MV-4-11 (cell line): ENCODE measurements around the gene MROH8.
"Not testable (repeated sequence)": the region's sequence is repeated elsewhere in the genome, so short reads cannot be mapped to it uniquely, and the experiment has no call there.

Source experiments
- DNase-seq: peaks from one replicate; lab custom pipeline; 2025; lab: John Stamatoyannopoulos, UW

Gene MROH8

GRCh38 chr20:37154684-37155298 lies 24.6 kb downstream of the MROH8 start:
- no peak for DNase-seq

- peak; percentile 14 for DNase-seq
Observed at GRCh38 chr20:37152284-37152683, 27.1 kb downstream of the MROH8 start.

DNA sequence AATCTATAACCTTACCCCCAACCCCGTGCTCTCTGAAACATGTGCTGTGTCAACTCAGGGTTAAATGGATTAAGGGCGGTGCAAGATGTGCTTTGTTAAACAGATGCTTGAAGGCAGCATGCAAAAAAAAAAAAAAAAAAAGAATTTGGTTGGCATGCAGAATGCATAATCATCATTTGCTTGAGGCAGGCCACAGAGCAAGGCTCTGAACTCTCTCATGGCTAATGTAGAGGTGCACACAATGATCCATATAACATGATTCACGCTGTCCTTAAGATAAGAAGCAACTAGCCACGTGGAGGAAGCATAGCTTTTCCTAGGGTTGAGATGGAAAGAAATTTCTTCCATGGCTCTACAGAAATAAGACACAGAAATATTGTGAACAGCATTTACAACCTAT lies 27.8 kb downstream of the MROH8 start:
- no peak for DNase-seq

DNA sequence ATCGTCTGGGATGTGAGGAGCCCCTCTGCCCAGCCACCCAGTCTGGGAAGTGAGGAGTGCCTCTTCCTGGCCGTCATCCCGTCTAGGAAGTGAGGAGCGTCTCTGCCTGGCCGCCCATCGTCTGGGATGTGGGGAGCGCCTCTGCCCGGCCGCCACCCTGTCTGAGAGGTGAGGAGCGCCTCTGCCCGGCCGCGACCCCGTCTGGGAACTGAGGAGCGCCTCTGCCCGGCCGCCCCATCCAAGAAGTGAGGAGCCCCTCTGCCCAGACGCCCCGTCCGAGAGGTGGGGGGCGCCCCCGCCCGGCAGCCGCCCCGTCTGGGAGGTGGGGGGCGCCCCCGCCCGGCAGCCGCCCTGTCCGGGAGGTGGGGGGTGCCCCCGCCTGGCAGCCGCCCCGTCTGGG lies 28.5 kb downstream of the MROH8 start:
- not testable (repeated sequence) for DNase-seq

GRCh38 chr20:37147250-37147649 lies 32.1 kb downstream of the MROH8 start:
- DNase-seq: no peak

DNA sequence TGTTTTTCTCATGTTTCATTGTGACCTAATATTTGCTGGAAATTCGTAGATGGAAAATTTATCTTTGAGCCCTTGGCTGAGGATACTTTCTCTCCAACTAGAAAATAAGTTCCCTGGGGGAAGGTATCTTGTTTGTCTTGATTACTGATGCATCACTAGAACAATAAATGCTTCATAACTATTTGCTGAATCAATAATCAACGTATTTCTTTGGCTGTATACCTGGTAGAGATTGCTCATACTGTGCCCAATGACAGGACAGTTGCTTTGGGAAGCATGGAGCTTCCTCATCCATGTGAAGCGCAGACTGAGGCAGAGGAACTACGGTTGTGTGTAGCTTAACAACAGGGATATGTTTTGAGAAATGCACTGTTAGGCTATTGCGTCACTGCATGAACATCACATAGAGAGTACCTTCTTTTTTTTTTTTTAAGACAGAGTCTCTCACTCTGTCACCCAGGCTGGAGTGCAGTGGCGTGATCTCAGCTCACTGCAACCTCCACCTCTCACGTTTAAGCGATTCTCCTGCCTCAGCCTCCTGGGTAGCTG lies 34.4 kb downstream of the MROH8 start:
- peak; percentile 77 for DNase-seq

DNA sequence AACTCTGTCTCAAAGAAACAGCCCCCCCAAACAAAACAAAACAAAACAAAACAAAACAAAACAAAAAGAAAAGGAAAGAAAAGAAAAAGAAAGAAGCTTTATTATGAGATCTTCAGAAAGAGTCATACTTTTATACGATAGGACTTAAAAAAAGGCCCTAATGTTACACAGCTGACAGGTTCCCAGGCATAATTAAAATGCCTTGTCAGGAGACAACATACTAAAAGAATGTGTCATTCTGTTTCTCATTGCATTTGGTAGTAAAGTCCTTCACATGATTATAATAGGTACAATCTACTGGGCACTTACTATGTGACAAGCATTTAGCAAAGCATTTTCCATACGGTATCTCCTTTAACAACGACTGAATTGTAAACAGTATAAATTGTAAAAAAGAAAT lies 36.6 kb downstream of the MROH8 start:
- DNase-seq: no peak

- no peak for DNase-seq
Observed at GRCh38 chr20:37137547-37137946, 41.8 kb downstream of the MROH8 start.

GRCh38 chr20:37133952-37134351 lies 45.4 kb downstream of the MROH8 start:
- no peak for DNase-seq

DNA sequence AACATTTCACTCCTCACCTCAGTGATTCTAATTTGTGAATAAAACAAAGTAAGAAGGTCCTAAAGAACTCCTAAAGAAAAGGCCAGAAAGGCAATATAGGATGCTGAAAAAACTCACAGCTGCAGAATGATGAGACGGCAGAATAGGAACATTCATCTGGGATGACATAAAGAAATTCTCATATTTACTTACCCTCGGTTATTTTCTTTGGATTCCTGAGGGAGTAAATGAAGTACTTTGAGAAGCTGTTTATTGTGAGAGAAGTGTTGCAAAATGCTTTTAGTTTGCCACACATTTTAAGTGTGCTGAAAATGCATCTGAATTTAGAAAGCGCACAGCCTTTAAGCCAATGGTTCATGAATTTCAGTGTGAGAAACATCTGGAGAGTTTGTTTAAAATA lies 47.9 kb downstream of the MROH8 start:
- DNase-seq: no peak

DNA sequence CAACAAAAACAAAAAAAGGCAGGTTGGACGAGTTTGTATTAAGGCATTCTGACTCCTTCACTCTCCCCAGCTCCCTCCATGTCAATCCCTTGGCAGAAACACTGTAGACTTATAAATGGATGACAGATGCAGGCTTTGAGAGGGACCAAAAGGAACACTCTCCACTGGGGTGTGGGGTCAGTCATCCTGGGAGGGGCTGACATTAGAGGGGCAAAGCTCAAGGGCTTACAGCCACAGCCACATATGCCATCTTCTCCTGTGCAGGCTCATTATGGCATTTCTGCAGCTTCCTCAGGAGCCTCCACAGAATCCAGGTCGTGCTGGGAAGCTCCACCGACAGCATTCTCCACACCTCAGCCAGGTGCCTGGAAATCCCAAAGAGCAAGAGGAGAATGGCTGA lies 50.5 kb downstream of the MROH8 start:
- DNase-seq: no peak

DNA sequence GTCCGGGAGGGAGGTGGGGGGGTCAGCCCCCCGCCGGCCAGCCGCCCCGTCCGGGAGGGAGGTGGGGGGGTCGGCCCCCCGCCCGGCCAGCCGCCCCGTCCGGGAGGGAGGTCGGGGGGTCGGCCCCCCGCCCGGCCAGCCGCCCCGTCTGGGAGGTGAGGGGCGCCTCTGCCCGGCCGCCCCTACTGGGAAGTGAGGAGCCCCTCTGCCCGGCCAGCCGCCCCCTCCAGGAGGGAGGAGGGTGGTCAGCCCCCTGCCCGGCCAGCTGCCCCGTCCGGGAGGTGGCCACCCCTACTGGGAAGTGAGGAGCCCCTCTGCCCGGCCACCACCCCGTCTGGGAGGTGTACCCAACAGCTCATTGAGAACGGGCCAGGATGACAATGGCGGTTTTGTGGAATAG lies 53.1 kb downstream of the MROH8 start:
- not testable (repeated sequence) for DNase-seq

GRCh38 chr20:37123441-37123840 lies 55.9 kb downstream of the MROH8 start:
- DNase-seq: peak; percentile 84

DNA sequence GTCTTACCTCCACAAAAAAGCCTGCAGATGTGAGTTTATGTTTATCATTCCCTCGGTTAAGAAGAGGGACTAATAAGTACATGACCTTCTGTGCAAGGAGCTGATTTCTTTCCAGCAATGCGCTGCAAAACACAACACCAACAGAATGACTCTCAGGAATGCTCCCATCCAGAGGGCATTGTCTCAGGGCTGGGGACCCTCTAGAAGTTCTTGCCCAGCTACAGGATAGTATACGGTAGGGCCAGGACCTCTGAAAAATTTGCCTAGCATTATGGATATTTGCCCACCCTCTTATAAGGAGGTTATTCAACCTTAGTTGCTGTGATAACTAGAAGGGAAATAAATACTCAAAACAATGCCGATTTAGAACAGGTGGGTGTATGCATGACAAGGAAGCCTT lies 58.9 kb downstream of the MROH8 start:
- no peak for DNase-seq

GRCh38 chr20:37119356-37120036 lies 59.9 kb downstream of the MROH8 start:
- no peak for DNase-seq

- no peak for DNase-seq
Observed at GRCh38 chr20:37114012-37114411, 65.3 kb downstream of the MROH8 start.

GRCh38 chr20:37111926-37112455 lies 67.4 kb downstream of the MROH8 start:
- no peak for DNase-seq

DNA sequence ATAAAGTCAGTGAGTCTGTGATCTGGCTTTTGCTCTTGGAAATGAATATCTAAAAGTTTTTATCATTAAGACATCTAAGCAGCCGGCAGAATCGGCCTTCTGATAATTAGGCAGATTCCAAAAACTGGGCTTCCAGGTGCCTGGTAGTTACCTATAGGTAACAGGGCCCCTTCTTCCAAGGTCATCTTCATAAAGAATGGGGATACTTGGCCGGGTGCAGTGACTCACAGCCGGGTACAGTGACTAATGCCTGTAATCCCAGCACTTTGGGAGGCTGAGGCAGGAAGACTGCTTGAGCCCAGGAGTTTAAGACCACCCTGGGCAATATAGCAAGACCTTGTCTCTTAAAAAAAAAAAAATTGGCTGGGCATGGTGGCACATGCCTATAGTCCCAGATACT lies 70.7 kb downstream of the MROH8 start:
- no peak for DNase-seq

GRCh38 chr20:37102571-37102970 lies 76.8 kb downstream of the MROH8 start:
- no peak for DNase-seq

GRCh38 chr20:37096415-37097041 lies 82.8 kb downstream of the MROH8 start:
- peak; percentile 44 for DNase-seq

DNA sequence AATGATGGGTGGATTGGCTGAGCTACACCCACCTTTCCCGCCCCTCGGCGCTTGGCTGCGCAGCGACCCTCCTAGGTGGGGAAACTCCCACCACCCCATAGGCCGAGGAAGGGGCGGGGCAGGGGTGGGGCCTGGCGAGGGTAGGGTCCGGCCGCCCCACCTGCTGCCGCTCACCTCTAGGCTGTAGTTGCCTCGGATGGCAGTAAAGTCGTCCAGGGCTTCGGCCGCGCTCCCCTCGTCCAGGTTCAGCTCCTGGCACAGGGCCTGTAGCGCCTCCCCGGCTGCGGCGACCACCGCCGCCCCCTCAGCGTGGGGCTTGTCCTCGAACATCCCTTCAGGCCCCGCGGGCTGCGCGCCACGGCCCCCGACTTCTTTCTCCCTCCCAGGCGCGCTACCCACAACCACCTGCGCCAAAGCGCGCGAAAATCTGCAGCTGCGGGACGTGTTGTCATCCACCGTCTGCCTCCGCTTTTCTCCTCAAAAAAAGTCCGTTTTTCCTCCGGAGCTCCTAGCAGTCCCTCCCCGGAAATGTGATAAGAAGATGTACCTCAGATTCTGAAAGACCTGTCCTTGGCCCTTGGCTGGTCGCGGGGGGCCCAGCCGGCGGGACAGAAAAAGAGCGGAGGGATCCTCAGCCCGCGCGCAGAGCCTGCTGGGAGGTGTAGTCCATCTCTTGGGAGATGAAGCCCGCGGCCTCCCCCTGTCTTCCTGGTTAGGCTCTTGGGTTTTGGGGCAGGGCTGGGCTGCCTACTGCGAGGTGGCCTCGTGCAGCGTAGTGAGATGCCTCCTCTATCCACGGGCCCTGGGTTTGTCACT lies 83.5 kb downstream of the MROH8 start, which contains the start of gene RBL1:
Gene RBL1 (minus strand): TSS at position 399 of the 816 bp plus-strand sequence. CDS start 69 bp downstream, at position 330.
- DNase-seq: peak; percentile 83

DNA sequence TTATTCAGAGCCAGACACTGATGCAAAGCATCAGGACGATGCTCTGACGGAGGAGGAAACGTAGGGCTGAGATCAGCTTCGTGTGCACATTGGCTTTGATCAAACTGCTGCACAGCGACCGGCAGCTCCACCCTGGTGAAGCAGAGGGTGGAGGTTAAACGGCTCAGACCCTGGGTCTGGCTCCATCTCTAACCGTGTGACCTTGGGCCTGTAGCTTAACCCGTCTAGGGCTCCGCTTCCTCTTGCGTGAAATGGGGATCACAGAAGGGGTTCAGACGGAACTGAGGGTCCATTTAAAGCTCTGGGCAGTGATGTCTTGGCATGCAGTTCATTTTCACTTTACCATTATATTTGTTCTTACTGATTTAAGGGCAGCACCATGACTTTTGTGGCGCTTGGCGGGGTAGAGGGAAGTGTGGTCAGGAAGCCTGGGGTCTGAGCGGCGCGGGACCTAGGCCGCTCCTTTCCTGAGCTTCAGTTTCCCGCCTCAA lies 84.2 kb downstream of the MROH8 start:
- DNase-seq: peak; percentile 42
